SK-N-SH treated with all-trans-retinoic acid at 6 μM for 48 hours (cell line): Measurements from ENCODE around the gene PARD3.

Source experiments
- ATAC-seq: fragments of 200-7000 bp; cut with Tn5 transposase; 3 replicates; pipeline ENCODE4 v1.9.1; 2020; ENCODE audit warnings: mild to moderate bottlenecking, moderate library complexity
- ARNTL ChIP-seq: fragments of 450-650 bp; formaldehyde crosslinking; IDR thresholded peaks from 2 replicates; pipeline ENCODE4 v1.5.0; 2020; ENCODE audit warnings: low read depth, mild to moderate bottlenecking, moderate library complexity, borderline replicate concordance
- BACH2 ChIP-seq: fragments of 250-450 bp; sonication (Bioruptor Pico); IDR thresholded peaks from 2 replicates; pipeline ENCODE4 v1.9.0; 2021; ENCODE audit warnings: mild to moderate bottlenecking, borderline replicate concordance
- CREB5 ChIP-seq: fragments of 250-450 bp; sonication (Bioruptor Pico); IDR thresholded peaks from 2 replicates; pipeline ENCODE4 v1.5.1; 2020; ENCODE audit warnings: low read depth, mild to moderate bottlenecking, moderate library complexity
- CSDC2 ChIP-seq: fragments of 250-450 bp; sonication (Bioruptor Pico); IDR thresholded peaks from 2 replicates; pipeline ENCODE4 v1.5.0; 2020; ENCODE audit warnings: mild to moderate bottlenecking, moderate library complexity
- CSRNP3 ChIP-seq: fragments of 250-450 bp; sonication (Bioruptor Pico); IDR thresholded peaks from 2 replicates; pipeline ENCODE4 v1.5.1; 2021; ENCODE audit warnings: mild to moderate bottlenecking, moderate library complexity
- ESRRG ChIP-seq: fragments of 250-450 bp; sonication (Bioruptor Pico); IDR thresholded peaks from 2 replicates; pipeline ENCODE4 v1.6.1; 2021; ENCODE audit warnings: mild to moderate bottlenecking
- GLIS3 ChIP-seq: fragments of 250-450 bp; sonication (Bioruptor Pico); IDR thresholded peaks from 2 replicates; pipeline ENCODE4 v1.5.0; 2020; ENCODE audit warnings: mild to moderate bottlenecking, moderate library complexity
- ISL1 ChIP-seq: fragments of 250-450 bp; sonication (Bioruptor Pico); IDR thresholded peaks from 2 replicates; pipeline ENCODE4 v2.1.2; 2022; ENCODE audit warnings: mild to moderate bottlenecking, moderate library complexity
- PATZ1 ChIP-seq: fragments of 250-450 bp; sonication (Bioruptor Pico); IDR thresholded peaks from 2 replicates; pipeline ENCODE4 v1.8.0; 2020; ENCODE audit warnings: mild to moderate bottlenecking, moderate library complexity, borderline replicate concordance
- POU6F1 ChIP-seq: fragments of 250-450 bp; sonication (Bioruptor Pico); IDR thresholded peaks from 2 replicates; pipeline ENCODE4 v1.8.0; 2021; ENCODE audit warnings: low read depth, mild to moderate bottlenecking, moderate library complexity, borderline replicate concordance
- PPARA ChIP-seq: fragments of 250-450 bp; sonication (Bioruptor Pico); IDR thresholded peaks from 2 replicates; pipeline ENCODE4 v1.5.0; 2020; ENCODE audit warnings: mild to moderate bottlenecking, borderline replicate concordance
- RARB ChIP-seq: fragments of 250-450 bp; sonication (Bioruptor Pico); IDR thresholded peaks from 2 replicates; pipeline ENCODE4 v1.8.0; 2021; ENCODE audit warnings: mild to moderate bottlenecking, moderate library complexity
- SNAI2 ChIP-seq: fragments of 250-450 bp; sonication (Bioruptor Pico); IDR thresholded peaks from 2 replicates; pipeline ENCODE4 v1.5.0; 2020; ENCODE audit warnings: mild to moderate bottlenecking, moderate library complexity
- TCF4 ChIP-seq: fragments of 250-450 bp; sonication (Bioruptor Pico); IDR thresholded peaks from 2 replicates; pipeline ENCODE4 v1.8.0; 2021; ENCODE audit warnings: mild to moderate bottlenecking, moderate library complexity, borderline replicate concordance
- TOX ChIP-seq: fragments of 250-450 bp; sonication (Bioruptor Pico); IDR thresholded peaks from 2 replicates; pipeline ENCODE4 v1.8.0; 2021; ENCODE audit warnings: mild to moderate bottlenecking, moderate library complexity, borderline replicate concordance
- TSHZ2 ChIP-seq: fragments of 250-450 bp; sonication (Bioruptor Pico); IDR thresholded peaks from 2 replicates; pipeline ENCODE4 v1.5.0; 2020; ENCODE audit warnings: mild to moderate bottlenecking, moderate library complexity
- ZC3H10 ChIP-seq: fragments of 250-450 bp; sonication (Bioruptor Pico); IDR thresholded peaks from 2 replicates; pipeline ENCODE4 v1.5.1; 2021; ENCODE audit warnings: mild to moderate bottlenecking, moderate library complexity
- ZFP3 ChIP-seq: fragments of 250-450 bp; sonication (Bioruptor Pico); IDR thresholded peaks from 2 replicates; pipeline ENCODE4 v1.5.0; 2020; ENCODE audit warnings: mild to moderate bottlenecking, moderate library complexity
- ZFP30 ChIP-seq: fragments of 450-650 bp; formaldehyde crosslinking; IDR thresholded peaks from 2 replicates; pipeline ENCODE4 v1.5.0; 2022; ENCODE audit warnings: mild to moderate bottlenecking, moderate library complexity
- ZNF565 ChIP-seq: fragments of 450-650 bp; formaldehyde crosslinking; conservative IDR thresholded peaks from 2 replicates; pipeline ENCODE4 v1.5.0; 2020; ENCODE audit warnings: low read depth, mild to moderate bottlenecking, moderate library complexity
- ZNF70 ChIP-seq: fragments of 450-650 bp; formaldehyde crosslinking; IDR thresholded peaks from 2 replicates; pipeline ENCODE4 v1.5.0; 2020; ENCODE audit warnings: mild to moderate bottlenecking, moderate library complexity
- ZNF8 ChIP-seq: fragments of 450-650 bp; formaldehyde crosslinking; IDR thresholded peaks from 2 replicates; pipeline ENCODE4 v1.5.0; 2020; ENCODE audit warnings: mild to moderate bottlenecking, moderate library complexity

PARD3 gene

GRCh38 chr10:34557173-34557572 is 257.9 kb downstream of the PARD3 start:
- TF ChIP-seq ISL1 = no peak
- TF ChIP-seq BACH2 = no peak
- TF ChIP-seq ZFP30 (CRISPR knock-in tag) = no peak
- TF ChIP-seq GLIS3 (CRISPR knock-in tag) = no peak
- no peak for TF ChIP-seq ZNF8 (CRISPR knock-in tag)
- no peak for TF ChIP-seq ZNF565 (CRISPR knock-in tag)
- TF ChIP-seq SNAI2 (CRISPR knock-in tag) = no peak
- no peak for TF ChIP-seq CREB5 (CRISPR knock-in tag)
- TF ChIP-seq CSRNP3 (CRISPR knock-in tag) = no peak
- TF ChIP-seq ZC3H10 (CRISPR knock-in tag) = no peak
- no peak for TF ChIP-seq TCF4
- TF ChIP-seq RARB = no peak
- no peak for TF ChIP-seq ZNF70 (CRISPR knock-in tag)
- no peak for TF ChIP-seq POU6F1 (CRISPR knock-in tag)
- TF ChIP-seq, all 23 proteins: peak for 0
- ATAC-seq = no peak

GRCh38 chr10:34555653-34556052 is 259.4 kb downstream of the PARD3 start:
- ATAC-seq = no peak

GRCh38 chr10:34553747-34554146 is 261.3 kb downstream of the PARD3 start:
- TF ChIP-seq ARNTL (CRISPR knock-in tag) (no peak), ESRRG (CRISPR knock-in tag) (no peak), BACH2 (no peak), CSDC2 (CRISPR knock-in tag) (no peak), GLIS3 (CRISPR knock-in tag) (no peak), POU6F1 (CRISPR knock-in tag) (no peak), TSHZ2 (CRISPR knock-in tag) (no peak), SNAI2 (CRISPR knock-in tag) (no peak), TOX (no peak), ZNF70 (CRISPR knock-in tag) (no peak), TCF4 (no peak), ZNF8 (CRISPR knock-in tag) (no peak), ZFP30 (CRISPR knock-in tag) (no peak), PPARA (no peak), RARB (no peak), ZFP3 (no peak), PATZ1 (CRISPR knock-in tag) (no peak), ZC3H10 (CRISPR knock-in tag) (no peak), CREB5 (CRISPR knock-in tag) (no peak)
- TF ChIP-seq, all 23 proteins: peak for 0
- no peak for ATAC-seq

More at GRCh38 chr10:34555653-34556052, 259.4 kb downstream of the PARD3 start:
- TF ChIP-seq RARB (no peak), SNAI2 (CRISPR knock-in tag) (no peak), ZNF8 (CRISPR knock-in tag) (no peak), ZNF565 (CRISPR knock-in tag) (no peak)
